Liver (tissue), 9 donors: Measurements from ENCODE around the gene NCAPD2. TPM values are rescaled to one million over a fixed set of nuclear protein-coding genes. Genes with fewer than 3 reads are reported as not detected.

Experiments
- DNase-seq: peaks from one replicate; pipeline ENCODE4 v3.0.0-alpha.2; 2017; ENCODE audit warnings: low spot score
- H3K27ac ChIP-seq, 2 donors: one replicate each; pipeline ENCODE4 v1.7.0; 2013; ENCODE audit warnings: inconsistent platforms in 2 of 2, low read length in 2 of 2, control low read depth in 1 of 2, low read depth in 1 of 2, mild to moderate bottlenecking in 1 of 2
- H3K27me3 ChIP-seq, 4 donors: one replicate each; pipeline versions ENCODE4 v1.6.1 to v1.7.0; 2013; ENCODE audit warnings: low read length in 3 of 4, inconsistent platforms in 1 of 4, mild to moderate bottlenecking in 1 of 4, moderate library complexity in 1 of 4; ENCODE audit not compliant: control insufficient read depth in 4 of 4, insufficient read depth in 4 of 4
- H3K36me3 ChIP-seq, 4 donors: one replicate each; pipeline versions ENCODE4 v1.6.1 to v1.7.0; 2013; ENCODE audit warnings: low read length in 3 of 4, mild to moderate bottlenecking in 3 of 4, low read depth in 1 of 4, moderate library complexity in 1 of 4; ENCODE audit not compliant: control insufficient read depth in 4 of 4, insufficient read depth in 3 of 4
- H3K4me1 ChIP-seq, 4 donors: one replicate each; pipeline versions ENCODE4 v1.6.1 to v1.7.0; 2013; ENCODE audit warnings: low read length in 3 of 4, mild to moderate bottlenecking in 3 of 4, moderate library complexity in 1 of 4; ENCODE audit not compliant: control insufficient read depth in 4 of 4, insufficient read depth in 4 of 4
- H3K4me3 ChIP-seq, 3 donors: one replicate each; pipeline versions ENCODE4 v1.6.1 to v1.7.0; 2013; ENCODE audit warnings: low read length in 3 of 3, control low read depth in 1 of 3, low read depth in 1 of 3, mild to moderate bottlenecking in 1 of 3
- H3K9ac ChIP-seq, 2 donors: one replicate each; pipeline ENCODE4 v1.7.0; 2013; ENCODE audit warnings: low read length in 2 of 2, mild to moderate bottlenecking in 2 of 2, moderate library complexity in 2 of 2, control low read depth in 1 of 2, low read depth in 1 of 2
- H3K9me3 ChIP-seq, 4 donors: one replicate each; pipeline versions ENCODE4 v1.6.1 to v1.7.0; 2013; ENCODE audit warnings: low read length in 3 of 4; ENCODE audit not compliant: control insufficient read depth in 4 of 4
- CTCF ChIP-seq: fragments of 150-350 bp; IDR thresholded peaks from 2 replicates; pipeline ENCODE4 v1.5.1; 2017; ENCODE audit warnings: improper control_type of control experiment, low read depth, low read length; ENCODE audit not compliant: missing input control
- EGR1 ChIP-seq, 2 donors: IDR thresholded peaks; 2 replicates each; pipeline ENCODE4 v1.6.1; 2016 to 2018; ENCODE audit warnings: antibody characterized with exemption in 2 of 2, low read depth in 2 of 2
- FOXA1 ChIP-seq: IDR thresholded peaks from 2 replicates; pipeline ENCODE4 v1.6.1; 2016; ENCODE audit warnings: antibody characterized with exemption
- FOXA2 ChIP-seq: IDR thresholded peaks from 2 replicates; pipeline ENCODE4 v1.6.1; 2016; ENCODE audit warnings: antibody characterized with exemption
- GABPA ChIP-seq, 2 donors: IDR thresholded peaks in 1 of 2; conservative IDR thresholded peaks in 1 of 2; 2 replicates each; pipeline ENCODE4 v1.6.1; 2016; ENCODE audit warnings: antibody characterized with exemption in 2 of 2, mild to moderate bottlenecking in 1 of 2, moderate library complexity in 1 of 2
- HNF4A ChIP-seq, 2 donors: conservative IDR thresholded peaks; 2 replicates each; pipeline ENCODE4 v1.6.1; 2016; ENCODE audit warnings: antibody characterized with exemption in 2 of 2, mild to moderate bottlenecking in 2 of 2
- HNF4G ChIP-seq: IDR thresholded peaks from 2 replicates; pipeline ENCODE4 v1.6.1; 2016; ENCODE audit warnings: antibody characterized with exemption
- JUND ChIP-seq, 2 donors: IDR thresholded peaks; 2 replicates each; pipeline ENCODE4 v1.6.1; 2016; ENCODE audit warnings: antibody characterized with exemption in 2 of 2
- NR2F2 ChIP-seq: IDR thresholded peaks from 2 replicates; pipeline ENCODE4 v1.6.1; 2016; ENCODE audit warnings: antibody characterized with exemption
- RAD21 ChIP-seq, 2 donors: IDR thresholded peaks; 2 replicates each; pipeline ENCODE4 v1.6.1; 2016; ENCODE audit warnings: antibody characterized with exemption in 2 of 2, mild to moderate bottlenecking in 2 of 2
- RXRA ChIP-seq, 2 donors: IDR thresholded peaks; 2 replicates each; pipeline ENCODE4 v1.6.1; 2017 to 2018; ENCODE audit warnings: antibody characterized with exemption in 2 of 2, mild to moderate bottlenecking in 1 of 2
- SP1 ChIP-seq: IDR thresholded peaks from 2 replicates; pipeline ENCODE4 v1.6.1; 2018; ENCODE audit warnings: antibody characterized with exemption, mild to moderate bottlenecking
- TAF1 ChIP-seq: conservative IDR thresholded peaks from 2 replicates; pipeline ENCODE4 v1.6.1; 2016; ENCODE audit warnings: antibody characterized with exemption, mild to moderate bottlenecking
- YY1 ChIP-seq: IDR thresholded peaks from 2 replicates; pipeline ENCODE4 v1.6.1; 2016; ENCODE audit warnings: antibody characterized with exemption, mild to moderate bottlenecking
- ZBTB33 ChIP-seq: IDR thresholded peaks from 2 replicates; pipeline ENCODE4 v1.6.1; 2016; ENCODE audit warnings: antibody characterized with exemption
- WGBS: extraction: QIAGEN DNeasy Blood & Tissue Kit; methylation state at CpG from one replicate; pipeline ENCODE4 v1.1.7; 2013; 5-methylcytosine and 5-hydroxymethylcytosine counted together
- polyA plus RNA-seq, 2 donors: library from polyadenylated mRNA; stranded (reverse) in 1 of 2; unstranded in 1 of 2; fragments of 200-250 nt in 1 of 2; fragments of >200 nt in 1 of 2; fragmentation: Nextera tagmentation in 1 of 2; extraction: Ambion mirVana in 1 of 2; gene quantifications; one replicate each; pipeline versions ENCODE4 v1.2.1 to v1.2.3, GENCODE V29; 2013 to 2015
- total RNA-seq, 2 donors: library from RNA; depleted of rRNA; stranded (reverse); fragments of >200 nt; gene quantifications; one replicate each; pipeline ENCODE4 v1.2.3, GENCODE V29; 2014
- TF ChIP-seq, protein P1 (sequence below): IDR thresholded peaks from 2 replicates; pipeline ENCODE4 v1.6.1; 2016; ENCODE audit warnings: antibody characterized with exemption
- TF ChIP-seq, protein P2 (sequence below): IDR thresholded peaks from 2 replicates; pipeline ENCODE4 v1.6.1; 2016; ENCODE audit warnings: antibody characterized with exemption, mild to moderate bottlenecking
- TF ChIP-seq, protein P3 (sequence below): IDR thresholded peaks from 2 replicates; pipeline ENCODE4 v1.6.1; 2016; ENCODE audit warnings: antibody characterized with exemption
- donor health status: healthy.
- donor health status: healthy.
- donor health status: healthy.
- donor health status: healthy.
- donor health status: healthy.

The NCAPD2 gene
- total and polyA plus RNA-seq, 4 donors: 2.0 to 55.1 (median 7.4) TPM

DNA sequence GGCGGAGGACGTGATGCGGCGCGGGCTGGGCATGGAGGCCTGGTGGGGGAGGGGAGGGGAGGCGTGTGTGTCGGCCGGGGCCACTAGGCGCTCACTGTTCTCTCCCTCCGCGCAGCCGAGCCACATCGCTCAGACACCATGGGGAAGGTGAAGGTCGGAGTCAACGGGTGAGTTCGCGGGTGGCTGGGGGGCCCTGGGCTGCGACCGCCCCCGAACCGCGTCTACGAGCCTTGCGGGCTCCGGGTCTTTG is 40.7 kb downstream of the NCAPD2 start:
- no peak for DNase-seq
- Histone ChIP-seq H3K36me3 (peaks cover 22 to 44% (median 33%) of the 10 kb centered on the region in 4 donors), H3K4me3 (peak overlapping the region; percentile 93 to 97 (median 95)), H3K27ac (peak overlapping the region; percentile 99 to 100), H3K27me3 (no peaks in the 10 kb centered on the region), H3K4me1 (peaks cover 6 to 48% (median 35%) of the 10 kb centered on the region in 4 donors), H3K9me3 (no peaks in the 10 kb centered on the region), H3K9ac (peak overlapping the region; percentile 86 to 95)
- WGBS: under 1% methylated on average over 25 of the region's 25 CpGs
- TF ChIP-seq GABPA (IDR thresholded peaks at IDR 0.05 in 1 of 2, conservative IDR thresholded peaks at IDR 0.05 in 1 of 2): no peak
- TF ChIP-seq, protein P1, sequence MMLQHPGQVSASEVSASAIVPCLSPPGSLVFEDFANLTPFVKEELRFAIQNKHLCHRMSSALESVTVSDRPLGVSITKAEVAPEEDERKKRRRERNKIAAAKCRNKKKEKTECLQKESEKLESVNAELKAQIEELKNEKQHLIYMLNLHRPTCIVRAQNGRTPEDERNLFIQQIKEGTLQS: no peak
- no peak for TF ChIP-seq ZBTB33
- TF ChIP-seq YY1: no peak
- no peak for TF ChIP-seq HNF4A (conservative IDR thresholded peaks at IDR 0.05)
- TF ChIP-seq RXRA (IDR thresholded peaks at IDR 0.05): no peak
- no peak for TF ChIP-seq NR2F2
- TF ChIP-seq TAF1: no peak
- TF ChIP-seq FOXA1: no peak
- TF ChIP-seq JUND (IDR thresholded peaks at IDR 0.05): no peak
- TF ChIP-seq FOXA2: no peak
- no peak for TF ChIP-seq RAD21 (IDR thresholded peaks at IDR 0.05)
- TF ChIP-seq, protein P2, sequence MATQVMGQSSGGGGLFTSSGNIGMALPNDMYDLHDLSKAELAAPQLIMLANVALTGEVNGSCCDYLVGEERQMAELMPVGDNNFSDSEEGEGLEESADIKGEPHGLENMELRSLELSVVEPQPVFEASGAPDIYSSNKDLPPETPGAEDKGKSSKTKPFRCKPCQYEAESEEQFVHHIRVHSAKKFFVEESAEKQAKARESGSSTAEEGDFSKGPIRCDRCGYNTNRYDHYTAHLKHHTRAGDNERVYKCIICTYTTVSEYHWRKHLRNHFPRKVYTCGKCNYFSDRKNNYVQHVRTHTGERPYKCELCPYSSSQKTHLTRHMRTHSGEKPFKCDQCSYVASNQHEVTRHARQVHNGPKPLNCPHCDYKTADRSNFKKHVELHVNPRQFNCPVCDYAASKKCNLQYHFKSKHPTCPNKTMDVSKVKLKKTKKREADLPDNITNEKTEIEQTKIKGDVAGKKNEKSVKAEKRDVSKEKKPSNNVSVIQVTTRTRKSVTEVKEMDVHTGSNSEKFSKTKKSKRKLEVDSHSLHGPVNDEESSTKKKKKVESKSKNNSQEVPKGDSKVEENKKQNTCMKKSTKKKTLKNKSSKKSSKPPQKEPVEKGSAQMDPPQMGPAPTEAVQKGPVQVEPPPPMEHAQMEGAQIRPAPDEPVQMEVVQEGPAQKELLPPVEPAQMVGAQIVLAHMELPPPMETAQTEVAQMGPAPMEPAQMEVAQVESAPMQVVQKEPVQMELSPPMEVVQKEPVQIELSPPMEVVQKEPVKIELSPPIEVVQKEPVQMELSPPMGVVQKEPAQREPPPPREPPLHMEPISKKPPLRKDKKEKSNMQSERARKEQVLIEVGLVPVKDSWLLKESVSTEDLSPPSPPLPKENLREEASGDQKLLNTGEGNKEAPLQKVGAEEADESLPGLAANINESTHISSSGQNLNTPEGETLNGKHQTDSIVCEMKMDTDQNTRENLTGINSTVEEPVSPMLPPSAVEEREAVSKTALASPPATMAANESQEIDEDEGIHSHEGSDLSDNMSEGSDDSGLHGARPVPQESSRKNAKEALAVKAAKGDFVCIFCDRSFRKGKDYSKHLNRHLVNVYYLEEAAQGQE: no peak
- TF ChIP-seq EGR1 (IDR thresholded peaks at IDR 0.05; ENCODE audit: low read depth in 2 of 2): no peak
- TF ChIP-seq SP1: no peak
- TF ChIP-seq HNF4G: no peak
- TF ChIP-seq CTCF: no peak
- TF ChIP-seq, protein P3, sequence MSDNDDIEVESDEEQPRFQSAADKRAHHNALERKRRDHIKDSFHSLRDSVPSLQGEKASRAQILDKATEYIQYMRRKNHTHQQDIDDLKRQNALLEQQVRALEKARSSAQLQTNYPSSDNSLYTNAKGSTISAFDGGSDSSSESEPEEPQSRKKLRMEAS: no peak
